ENCODE data around the gene UBE3D. TPM values are rescaled to one million over a fixed set of nuclear protein-coding genes. Genes with fewer than 3 reads are reported as not detected.

Gene UBE3D
- total RNA-seq, 1 experiment from 2014 or later = 14.0 TPM

- H3K4me1 Mint-ChIP-seq = no peaks in the 10 kb centered on the region
- peaks cover 7% of the 10 kb centered on the region; the same call in 1 of the 2 replicates for H3K9me3 Mint-ChIP-seq
- CTCF ChIA-PET = no interaction called here
- no peaks in the 10 kb centered on the region for H3K36me3 Mint-ChIP-seq
- ATAC-seq = no peak
- POLR2A ChIA-PET = no interaction called here
- no peak for DNase-seq (ENCODE audit: low spot score)
- H3K27ac Mint-ChIP-seq = no peak overlapping the region
- TF ChIP-seq ATF2 (CRISPR knock-in tag; IDR thresholded peaks at IDR 0.05; ENCODE audit: borderline replicate concordance, low read depth) (no peak), ERG (CRISPR knock-in tag; IDR thresholded peaks at IDR 0.05) (no peak), E2F4 (CRISPR knock-in tag; IDR thresholded peaks at IDR 0.05; ENCODE audit: borderline replicate concordance, low read depth) (no peak), MXD4 (CRISPR knock-in tag; IDR thresholded peaks at IDR 0.05; ENCODE audit: borderline replicate concordance) (no peak), ETV6 (CRISPR knock-in tag; IDR thresholded peaks at IDR 0.05) (no peak), JAZF1 (CRISPR knock-in tag; IDR thresholded peaks at IDR 0.05) (no peak), GRHL2 (CRISPR knock-in tag; IDR thresholded peaks at IDR 0.05; ENCODE audit: insufficient replicate concordance, severe bottlenecking) (no peak), OVOL2 (CRISPR knock-in tag; IDR thresholded peaks at IDR 0.05; ENCODE audit: borderline replicate concordance) (no peak), ZNF232 (CRISPR knock-in tag; IDR thresholded peaks at IDR 0.05) (no peak), E2F1 (CRISPR knock-in tag; IDR thresholded peaks at IDR 0.05) (no peak), ZNF512 (CRISPR knock-in tag; IDR thresholded peaks at IDR 0.05; ENCODE audit: borderline replicate concordance) (no peak), JUN (CRISPR knock-in tag; IDR thresholded peaks at IDR 0.05) (no peak), ZNF219 (CRISPR knock-in tag; IDR thresholded peaks at IDR 0.05; ENCODE audit: borderline replicate concordance) (no peak)
- no peaks in the 10 kb centered on the region for H3K27me3 Mint-ChIP-seq (ENCODE audit: low read depth)
- H3K4me3 Mint-ChIP-seq = no peak overlapping the region
These were observed 201.9 kb downstream of the UBE3D start for GRCh38 chr6:82863781-82864180.

- CTCF ChIA-PET = no interaction called here
- Mint-ChIP-seq H3K4me1 (no peaks in the 10 kb centered on the region), H3K27me3 (ENCODE audit: low read depth) (no peaks in the 10 kb centered on the region), H3K9me3 (peaks cover 7% of the 10 kb centered on the region; the same call in 1 of the 2 replicates), H3K27ac (no peak overlapping the region), H3K36me3 (no peaks in the 10 kb centered on the region), H3K4me3 (no peak overlapping the region)
- POLR2A ChIA-PET = no interaction called here
- TF ChIP-seq CREM (CRISPR knock-in tag; IDR thresholded peaks at IDR 0.05) (no peak), NFATC4 (CRISPR knock-in tag; IDR thresholded peaks at IDR 0.05) (no peak), RELA (CRISPR knock-in tag; IDR thresholded peaks at IDR 0.05; ENCODE audit: borderline replicate concordance) (no peak), USF2 (CRISPR knock-in tag; IDR thresholded peaks at IDR 0.05) (no peak)
- DNase-seq (ENCODE audit: low spot score) (no peak), ATAC-seq (no peak)
These were observed 203.1 kb downstream of the UBE3D start for GRCh38 chr6:82862543-82862942.
